ENCODE results near the gene ATP8B3.

DNA sequence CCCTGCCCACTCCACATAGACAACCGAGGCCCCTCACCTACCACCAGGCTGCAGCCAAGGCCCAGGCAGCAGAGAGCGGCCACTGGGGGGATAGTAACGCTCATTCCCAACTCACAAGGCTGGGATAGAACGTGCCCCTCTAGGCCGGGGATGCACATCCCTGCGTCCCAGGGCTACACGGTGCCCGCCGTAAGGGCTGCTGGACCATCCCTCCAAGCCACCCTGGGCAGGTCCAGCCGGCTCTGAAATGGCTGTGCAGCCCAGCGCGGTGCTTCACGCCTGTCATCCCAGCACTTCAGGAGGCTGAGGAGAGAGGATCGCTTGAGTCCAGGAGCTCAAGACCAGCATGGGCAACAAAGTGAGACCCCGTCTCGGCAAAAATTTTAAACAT lies 33.0 kb upstream of the ATP8B3 start:
- TF ChIP-seq POLR2A (IDR thresholded peaks at IDR 0.05), result no peak
- TF ChIP-seq, protein P1, sequence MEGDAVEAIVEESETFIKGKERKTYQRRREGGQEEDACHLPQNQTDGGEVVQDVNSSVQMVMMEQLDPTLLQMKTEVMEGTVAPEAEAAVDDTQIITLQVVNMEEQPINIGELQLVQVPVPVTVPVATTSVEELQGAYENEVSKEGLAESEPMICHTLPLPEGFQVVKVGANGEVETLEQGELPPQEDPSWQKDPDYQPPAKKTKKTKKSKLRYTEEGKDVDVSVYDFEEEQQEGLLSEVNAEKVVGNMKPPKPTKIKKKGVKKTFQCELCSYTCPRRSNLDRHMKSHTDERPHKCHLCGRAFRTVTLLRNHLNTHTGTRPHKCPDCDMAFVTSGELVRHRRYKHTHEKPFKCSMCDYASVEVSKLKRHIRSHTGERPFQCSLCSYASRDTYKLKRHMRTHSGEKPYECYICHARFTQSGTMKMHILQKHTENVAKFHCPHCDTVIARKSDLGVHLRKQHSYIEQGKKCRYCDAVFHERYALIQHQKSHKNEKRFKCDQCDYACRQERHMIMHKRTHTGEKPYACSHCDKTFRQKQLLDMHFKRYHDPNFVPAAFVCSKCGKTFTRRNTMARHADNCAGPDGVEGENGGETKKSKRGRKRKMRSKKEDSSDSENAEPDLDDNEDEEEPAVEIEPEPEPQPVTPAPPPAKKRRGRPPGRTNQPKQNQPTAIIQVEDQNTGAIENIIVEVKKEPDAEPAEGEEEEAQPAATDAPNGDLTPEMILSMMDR (IDR thresholded peaks at IDR 0.05), result no peak

All from heart left ventricle (tissue), 13 donors.